ENCODE results near the gene IKZF5. TPM values are rescaled to one million over a fixed set of nuclear protein-coding genes. Genes with fewer than 3 reads are reported as not detected.

IKZF5 gene
- total RNA-seq, 1 donor from 2014 or later, result 17.4 TPM

GRCh38 chr10:122990278-122990677, 18.3 kb downstream of the IKZF5 start:
- peaks cover 18% of the 10 kb centered on the region for H3K36me3 Mint-ChIP-seq (ENCODE audit: low read depth)
- no peaks in the 10 kb centered on the region for H3K4me1 Mint-ChIP-seq (ENCODE audit: low read depth)
- no peak overlapping the region for H3K27ac Mint-ChIP-seq
- no peak overlapping the region for H3K4me3 Mint-ChIP-seq
- intact Hi-C loops (cut with micrococcal nuclease), result no loop called here
- DNase-seq (ENCODE audit: low spot score), result no peak
- no peaks in the 10 kb centered on the region for H3K27me3 Mint-ChIP-seq (ENCODE audit: insufficient read depth)
- no peaks in the 10 kb centered on the region for H3K9me3 Mint-ChIP-seq

DNA sequence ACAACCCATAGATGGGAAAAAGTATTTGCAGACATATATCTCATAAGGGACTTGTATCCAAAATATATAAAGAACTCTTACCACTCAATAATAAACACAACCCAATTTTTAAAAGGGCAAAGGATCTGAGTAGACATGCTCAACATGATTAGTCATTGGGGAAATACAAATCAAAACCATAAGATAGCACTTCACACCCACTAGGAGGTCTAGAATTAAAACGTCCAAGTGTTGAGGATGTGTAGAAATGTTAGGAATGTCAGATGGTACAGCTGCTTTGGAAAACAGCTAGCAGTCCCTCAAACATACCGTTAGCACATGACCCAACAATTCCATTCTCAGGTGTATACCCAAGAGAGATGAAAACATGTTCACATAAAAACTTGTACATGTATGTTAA, 20.1 kb downstream of the IKZF5 start:
- intact Hi-C loops (cut with micrococcal nuclease), result no loop called here
- no peak for DNase-seq (ENCODE audit: low spot score)
- Mint-ChIP-seq H3K9me3 (no peaks in the 10 kb centered on the region), H3K27ac (no peak overlapping the region), H3K36me3 (ENCODE audit: low read depth) (peaks cover 18% of the 10 kb centered on the region), H3K27me3 (ENCODE audit: insufficient read depth) (no peaks in the 10 kb centered on the region), H3K4me3 (no peak overlapping the region), H3K4me1 (ENCODE audit: low read depth) (no peaks in the 10 kb centered on the region)

GRCh38 chr10:122986335-122986734, 22.3 kb downstream of the IKZF5 start:
- intact Hi-C loops (cut with micrococcal nuclease), result no loop called here
- H3K4me1 Mint-ChIP-seq (ENCODE audit: low read depth), result peaks cover 7% of the 10 kb centered on the region
- H3K9me3 Mint-ChIP-seq, result no peaks in the 10 kb centered on the region
- peaks cover 18% of the 10 kb centered on the region for H3K36me3 Mint-ChIP-seq (ENCODE audit: low read depth)
- no peaks in the 10 kb centered on the region for H3K27me3 Mint-ChIP-seq (ENCODE audit: insufficient read depth)
- H3K27ac Mint-ChIP-seq, result no peak overlapping the region
- no peak for DNase-seq (ENCODE audit: low spot score)
- no peak overlapping the region for H3K4me3 Mint-ChIP-seq

GRCh38 chr10:122984708-122985107, 23.9 kb downstream of the IKZF5 start:
- Mint-ChIP-seq H3K27me3 (ENCODE audit: insufficient read depth) (no peaks in the 10 kb centered on the region), H3K4me1 (ENCODE audit: low read depth) (peaks cover 20% of the 10 kb centered on the region), H3K27ac (no peak overlapping the region), H3K9me3 (no peaks in the 10 kb centered on the region), H3K36me3 (ENCODE audit: low read depth) (peaks cover 14% of the 10 kb centered on the region), H3K4me3 (no peak overlapping the region)
- no peak for DNase-seq (ENCODE audit: low spot score)
- intact Hi-C loops (cut with micrococcal nuclease), result no loop called here

DNA sequence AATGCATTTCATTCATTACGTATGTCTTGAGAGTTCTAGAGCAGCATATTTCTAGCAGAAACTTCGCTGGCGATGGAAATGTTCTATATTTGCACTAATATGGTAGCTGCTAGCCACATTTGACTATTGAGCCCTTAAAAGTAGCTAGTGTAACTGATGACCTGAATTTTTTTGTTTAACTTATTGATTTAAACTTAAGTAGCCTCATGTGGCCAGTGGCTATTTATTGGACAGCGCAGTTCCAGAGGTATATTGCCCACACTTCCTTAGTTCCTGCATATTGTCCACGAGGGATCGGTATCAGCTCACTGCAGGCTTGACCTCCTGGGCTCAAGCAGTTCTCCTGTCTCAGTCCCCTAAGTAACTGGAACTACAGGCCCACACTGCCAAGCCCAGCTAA, 24.7 kb downstream of the IKZF5 start:
- H3K9me3 Mint-ChIP-seq, result no peaks in the 10 kb centered on the region
- intact Hi-C loops (cut with micrococcal nuclease), result no loop called here
- DNase-seq (ENCODE audit: low spot score), result no peak
- no peak overlapping the region for H3K4me3 Mint-ChIP-seq
- peaks cover 14% of the 10 kb centered on the region for H3K36me3 Mint-ChIP-seq (ENCODE audit: low read depth)
- peaks cover 22% of the 10 kb centered on the region for H3K4me1 Mint-ChIP-seq (ENCODE audit: low read depth)
- no peaks in the 10 kb centered on the region for H3K27me3 Mint-ChIP-seq (ENCODE audit: insufficient read depth)
- no peak overlapping the region for H3K27ac Mint-ChIP-seq

- Mint-ChIP-seq H3K4me3 (peak overlapping the region; percentile 87), H3K9me3 (no peaks in the 10 kb centered on the region), H3K4me1 (ENCODE audit: low read depth) (peaks cover 22% of the 10 kb centered on the region), H3K27me3 (ENCODE audit: insufficient read depth) (peaks cover 9% of the 10 kb centered on the region), H3K36me3 (ENCODE audit: low read depth) (peaks cover 9% of the 10 kb centered on the region), H3K27ac (peak overlapping the region; percentile 97)
- DNase-seq (ENCODE audit: low spot score), result no peak
- intact Hi-C loops (cut with micrococcal nuclease), result no loop called here
These were observed 27.5 kb downstream of the IKZF5 start for GRCh38 chr10:122981066-122981464.

- Mint-ChIP-seq H3K4me1 (ENCODE audit: low read depth) (peaks cover 22% of the 10 kb centered on the region), H3K9me3 (no peaks in the 10 kb centered on the region), H3K4me3 (peak within 1 kb of the TSS; percentile 87), H3K36me3 (ENCODE audit: low read depth) (peaks cover 9% of the 10 kb centered on the region), H3K27ac (peak within 1 kb of the TSS; percentile 97), H3K27me3 (ENCODE audit: insufficient read depth) (peaks cover 12% of the 10 kb centered on the region)
- intact Hi-C loops (cut with micrococcal nuclease), result loop anchor here (1.0 kb wide), 4 partner anchors 26 to 174 kb away; partner anchors contain the start of genes BUB3, C10orf88, FAM24B and IKZF5
- DNase-seq (ENCODE audit: low spot score), result peak; percentile 83
These were observed 28.2 kb downstream of the IKZF5 start, which contains the start of gene PSTK for GRCh38 chr10:122980209-122981065. TSS of gene PSTK (plus strand) at chr10:122980401. CDS start at chr10:122980480, 79 bp downstream.

- no peak overlapping the region for H3K4me3 Mint-ChIP-seq
- H3K27ac Mint-ChIP-seq, result no peak overlapping the region
- peaks cover 15% of the 10 kb centered on the region for H3K27me3 Mint-ChIP-seq (ENCODE audit: insufficient read depth)
- H3K4me1 Mint-ChIP-seq (ENCODE audit: low read depth), result peaks cover under 1% of the 10 kb centered on the region
- H3K36me3 Mint-ChIP-seq (ENCODE audit: low read depth), result no peaks in the 10 kb centered on the region
- DNase-seq (ENCODE audit: low spot score), result no peak
- intact Hi-C loops (cut with micrococcal nuclease), result no loop called here
- H3K9me3 Mint-ChIP-seq, result no peaks in the 10 kb centered on the region
These were observed 34.0 kb downstream of the IKZF5 start for GRCh38 chr10:122974543-122975064.

DNA sequence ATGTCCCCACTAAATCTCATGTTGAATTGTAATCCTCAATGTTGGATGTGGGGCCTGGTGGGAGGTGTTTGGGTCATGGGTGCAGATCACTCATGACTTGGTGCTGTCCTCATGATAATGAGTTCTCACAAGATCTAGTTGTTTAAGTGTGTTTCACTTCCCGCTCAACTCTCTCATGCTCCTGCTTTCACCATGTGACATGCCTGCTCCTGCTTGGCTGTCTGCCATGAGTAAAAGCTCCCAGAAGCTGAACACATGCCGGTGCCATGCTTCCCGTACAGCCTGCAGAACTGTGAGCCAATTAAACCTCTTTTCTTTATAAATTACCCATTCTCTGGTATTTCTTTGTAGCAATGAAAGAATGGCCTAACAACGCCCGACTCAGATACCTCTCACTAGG, 34.6 kb downstream of the IKZF5 start:
- Mint-ChIP-seq H3K4me1 (ENCODE audit: low read depth) (no peaks in the 10 kb centered on the region), H3K27me3 (ENCODE audit: insufficient read depth) (peaks cover 15% of the 10 kb centered on the region), H3K27ac (no peak overlapping the region), H3K9me3 (peaks cover 3% of the 10 kb centered on the region), H3K36me3 (ENCODE audit: low read depth) (no peaks in the 10 kb centered on the region), H3K4me3 (no peak overlapping the region)
- intact Hi-C loops (cut with micrococcal nuclease), result no loop called here
- no peak for DNase-seq (ENCODE audit: low spot score)

DNA sequence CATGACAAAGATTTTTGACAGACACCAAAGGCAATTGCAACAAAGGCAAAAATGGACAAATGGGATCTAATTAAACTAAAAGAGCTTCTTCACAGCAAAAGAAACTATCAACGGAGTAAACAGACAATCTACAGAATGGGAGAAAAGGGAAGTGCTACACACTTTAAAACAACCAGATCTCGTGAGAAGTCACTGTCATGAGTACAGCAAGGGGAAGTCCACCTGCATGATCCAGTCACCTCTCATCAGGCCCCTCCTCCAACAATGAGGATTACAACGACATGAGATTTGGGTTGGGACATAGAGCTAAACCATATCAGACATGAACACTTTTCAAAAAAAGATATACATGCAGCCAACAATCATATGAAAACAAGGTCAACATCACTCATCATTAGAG, 39.9 kb downstream of the IKZF5 start:
- Mint-ChIP-seq H3K9me3 (peaks cover 35% of the 10 kb centered on the region), H3K27ac (no peak overlapping the region), H3K4me3 (no peak overlapping the region), H3K4me1 (ENCODE audit: low read depth) (no peaks in the 10 kb centered on the region), H3K36me3 (ENCODE audit: low read depth) (peaks cover 3% of the 10 kb centered on the region), H3K27me3 (ENCODE audit: insufficient read depth) (peaks cover 12% of the 10 kb centered on the region)
- intact Hi-C loops (cut with micrococcal nuclease), result no loop called here
- no peak for DNase-seq (ENCODE audit: low spot score)

GRCh38 chr10:122966879-122967278, 41.7 kb downstream of the IKZF5 start:
- no peak for DNase-seq (ENCODE audit: low spot score)
- Mint-ChIP-seq H3K27me3 (ENCODE audit: insufficient read depth) (peaks cover 12% of the 10 kb centered on the region), H3K9me3 (peaks cover 35% of the 10 kb centered on the region), H3K36me3 (ENCODE audit: low read depth) (peaks cover 3% of the 10 kb centered on the region), H3K4me1 (ENCODE audit: low read depth) (no peaks in the 10 kb centered on the region), H3K27ac (no peak overlapping the region), H3K4me3 (no peak overlapping the region)
- intact Hi-C loops (cut with micrococcal nuclease), result no loop called here

DNA sequence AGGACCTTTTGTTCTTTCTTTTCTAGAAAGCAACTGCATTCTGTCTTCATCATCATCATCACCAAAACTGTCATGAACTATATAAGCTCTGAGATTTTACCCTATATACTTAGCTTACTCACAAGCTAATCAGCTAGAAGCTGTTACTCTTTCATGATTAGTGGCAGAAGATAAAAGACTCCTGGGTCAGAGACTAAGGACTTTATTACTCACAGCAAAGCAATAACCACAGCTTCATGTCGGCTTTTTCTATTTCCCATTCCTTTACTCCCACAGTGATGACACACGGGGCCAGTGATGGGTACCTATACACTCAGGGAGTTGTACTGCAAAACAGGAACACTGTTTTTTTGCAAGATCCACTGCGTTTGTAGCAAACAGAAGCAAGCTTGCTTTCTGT, 46.2 kb downstream of the IKZF5 start:
- H3K4me3 Mint-ChIP-seq, result no peak overlapping the region

GRCh38 chr10:122957474-122957873, 51.1 kb downstream of the IKZF5 start:
- DNase-seq (ENCODE audit: low spot score), result no peak
- Mint-ChIP-seq H3K9me3 (peaks cover 7% of the 10 kb centered on the region), H3K4me3 (no peak overlapping the region), H3K4me1 (ENCODE audit: low read depth) (peaks cover 25% of the 10 kb centered on the region), H3K27me3 (ENCODE audit: insufficient read depth) (peaks cover 15% of the 10 kb centered on the region), H3K36me3 (ENCODE audit: low read depth) (peaks cover 6% of the 10 kb centered on the region), H3K27ac (no peak overlapping the region)
- intact Hi-C loops (cut with micrococcal nuclease), result no loop called here

More for the DNA sequence above, 46.2 kb downstream of the IKZF5 start:
- H3K27me3 Mint-ChIP-seq (ENCODE audit: insufficient read depth), result peaks cover 10% of the 10 kb centered on the region
- no peak for DNase-seq (ENCODE audit: low spot score)
- peaks cover under 1% of the 10 kb centered on the region for H3K36me3 Mint-ChIP-seq (ENCODE audit: low read depth)
- intact Hi-C loops (cut with micrococcal nuclease), result no loop called here
- no peak overlapping the region for H3K27ac Mint-ChIP-seq
- H3K4me1 Mint-ChIP-seq (ENCODE audit: low read depth), result no peaks in the 10 kb centered on the region
- peaks cover 18% of the 10 kb centered on the region for H3K9me3 Mint-ChIP-seq
